Osteocyte (in vitro differentiated cells): Measurements from ENCODE around the gene CSTB. TPM values are rescaled to one million over a fixed set of nuclear protein-coding genes. Genes with fewer than 3 reads are reported as not detected.

Experiments
- DNase-seq: peaks from one replicate; pipeline ENCODE4 v3.0.0; 2021; ENCODE audit warnings: mixed read lengths; ENCODE audit not compliant: unreplicated experiment; ENCODE audit errors: extremely low spot score
- H3K27ac Mint-ChIP-seq: one replicate; pipeline ENCODE4 v1.8.0; 2021; ENCODE audit warnings: mild to moderate bottlenecking, mixed read lengths; ENCODE audit not compliant: unreplicated experiment
- H3K27me3 Mint-ChIP-seq: one replicate; pipeline ENCODE4 v1.8.0; 2021; ENCODE audit warnings: mixed read lengths; ENCODE audit not compliant: unreplicated experiment
- H3K36me3 Mint-ChIP-seq: one replicate; pipeline ENCODE4 v1.8.0; 2021; ENCODE audit warnings: mixed read lengths; ENCODE audit not compliant: unreplicated experiment
- H3K4me1 Mint-ChIP-seq: one replicate; pipeline ENCODE4 v1.8.0; 2021; ENCODE audit warnings: mixed read lengths; ENCODE audit not compliant: unreplicated experiment
- H3K4me3 Mint-ChIP-seq: one replicate; pipeline ENCODE4 v1.8.0; 2021; ENCODE audit warnings: mild to moderate bottlenecking, moderate library complexity, mixed read lengths; ENCODE audit not compliant: unreplicated experiment
- H3K9me3 Mint-ChIP-seq: one replicate; pipeline ENCODE4 v1.8.0; 2021; ENCODE audit warnings: mixed read lengths; ENCODE audit not compliant: unreplicated experiment
- total RNA-seq: library from RNA; stranded (reverse); gene quantifications from 2 replicates; pipeline ENCODE4 v1.2.1, GENCODE V29; 2021
- TF ChIP-seq, protein P1 (sequence below): fragments of 200-600 bp; sonication (generic); IDR thresholded peaks from 2 replicates; pipeline ENCODE4 v1.5.0; 2021; ENCODE audit warnings: antibody characterized with exemption, mild to moderate bottlenecking, moderate library complexity

CSTB gene
- total RNA-seq, 1 donor from 2014 or later: 59.1 TPM

DNA sequence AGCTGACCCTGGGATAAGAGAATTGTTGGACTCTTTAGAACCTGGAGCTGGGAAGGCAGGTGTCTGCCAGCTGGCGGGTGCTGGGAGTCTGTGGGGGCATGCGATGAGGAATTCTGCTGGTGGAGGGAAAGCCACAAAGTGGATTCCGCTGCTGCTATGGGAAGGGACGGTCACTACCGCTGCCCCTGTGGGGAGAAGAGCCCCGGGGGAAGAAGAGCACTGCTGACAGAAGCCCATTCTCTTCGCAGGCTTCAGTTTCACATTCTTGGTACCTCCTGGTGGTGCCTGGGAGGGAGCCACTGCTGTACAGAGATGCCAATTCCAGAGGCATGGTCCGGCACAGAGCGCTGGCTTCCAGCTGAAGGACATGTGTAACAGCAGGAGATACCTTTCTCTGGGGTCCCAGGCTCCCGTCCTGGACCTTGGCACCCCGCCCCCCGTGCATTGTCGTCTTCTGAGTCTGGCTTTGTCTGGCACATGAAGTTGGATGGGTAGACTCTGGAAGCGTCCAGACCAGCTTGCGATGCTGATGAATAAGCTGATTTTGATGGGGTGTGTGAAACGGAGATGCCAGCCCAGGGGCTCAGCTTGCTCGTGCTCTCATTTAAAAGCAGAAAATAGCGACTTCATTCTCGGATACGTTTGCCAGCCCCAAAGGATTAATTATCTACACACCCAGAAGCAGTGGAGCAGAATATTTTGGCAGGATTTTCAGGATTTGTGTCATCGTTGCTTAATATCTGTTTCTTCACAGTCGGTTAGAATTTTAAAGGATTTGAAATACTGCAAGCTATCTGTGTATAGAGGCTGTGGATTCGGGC lies 44.0 kb downstream of the CSTB start:
- H3K4me1 Mint-ChIP-seq: peaks cover 45% of the 10 kb centered on the region
- H3K27ac Mint-ChIP-seq: no peak overlapping the region
- TF ChIP-seq, protein P1, sequence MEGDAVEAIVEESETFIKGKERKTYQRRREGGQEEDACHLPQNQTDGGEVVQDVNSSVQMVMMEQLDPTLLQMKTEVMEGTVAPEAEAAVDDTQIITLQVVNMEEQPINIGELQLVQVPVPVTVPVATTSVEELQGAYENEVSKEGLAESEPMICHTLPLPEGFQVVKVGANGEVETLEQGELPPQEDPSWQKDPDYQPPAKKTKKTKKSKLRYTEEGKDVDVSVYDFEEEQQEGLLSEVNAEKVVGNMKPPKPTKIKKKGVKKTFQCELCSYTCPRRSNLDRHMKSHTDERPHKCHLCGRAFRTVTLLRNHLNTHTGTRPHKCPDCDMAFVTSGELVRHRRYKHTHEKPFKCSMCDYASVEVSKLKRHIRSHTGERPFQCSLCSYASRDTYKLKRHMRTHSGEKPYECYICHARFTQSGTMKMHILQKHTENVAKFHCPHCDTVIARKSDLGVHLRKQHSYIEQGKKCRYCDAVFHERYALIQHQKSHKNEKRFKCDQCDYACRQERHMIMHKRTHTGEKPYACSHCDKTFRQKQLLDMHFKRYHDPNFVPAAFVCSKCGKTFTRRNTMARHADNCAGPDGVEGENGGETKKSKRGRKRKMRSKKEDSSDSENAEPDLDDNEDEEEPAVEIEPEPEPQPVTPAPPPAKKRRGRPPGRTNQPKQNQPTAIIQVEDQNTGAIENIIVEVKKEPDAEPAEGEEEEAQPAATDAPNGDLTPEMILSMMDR: no peak
- no peak for DNase-seq
- H3K36me3 Mint-ChIP-seq: peaks cover 6% of the 10 kb centered on the region
- H3K9me3 Mint-ChIP-seq: no peaks in the 10 kb centered on the region
- no peak overlapping the region for H3K4me3 Mint-ChIP-seq
- no peaks in the 10 kb centered on the region for H3K27me3 Mint-ChIP-seq

DNA sequence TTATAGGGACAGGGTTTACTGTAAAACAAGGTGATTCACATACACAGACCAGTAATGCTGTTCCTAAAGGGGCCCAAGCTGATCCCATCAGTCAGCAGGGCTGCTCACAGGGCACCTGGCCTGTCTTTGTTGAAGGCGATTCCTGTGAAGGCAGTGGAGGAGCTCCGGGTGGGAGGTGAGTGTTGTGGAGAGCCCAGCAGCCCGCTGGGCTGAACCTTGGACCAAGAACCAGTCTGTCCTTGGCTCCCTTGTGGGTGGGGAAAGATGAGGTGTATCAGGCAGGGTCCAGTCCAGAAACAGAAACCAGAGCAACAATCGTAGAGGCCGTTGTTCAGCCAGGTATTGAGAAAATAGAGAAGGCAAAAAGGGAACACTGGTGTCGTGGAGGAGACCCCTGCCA lies 44.6 kb downstream of the CSTB start:
- no peak overlapping the region for H3K4me3 Mint-ChIP-seq
- no peaks in the 10 kb centered on the region for H3K9me3 Mint-ChIP-seq
- H3K4me1 Mint-ChIP-seq: peaks cover 51% of the 10 kb centered on the region
- DNase-seq: no peak
- TF ChIP-seq, protein P1: no peak
- H3K27me3 Mint-ChIP-seq: no peaks in the 10 kb centered on the region
- no peak overlapping the region for H3K27ac Mint-ChIP-seq
- peaks cover 5% of the 10 kb centered on the region for H3K36me3 Mint-ChIP-seq

DNA sequence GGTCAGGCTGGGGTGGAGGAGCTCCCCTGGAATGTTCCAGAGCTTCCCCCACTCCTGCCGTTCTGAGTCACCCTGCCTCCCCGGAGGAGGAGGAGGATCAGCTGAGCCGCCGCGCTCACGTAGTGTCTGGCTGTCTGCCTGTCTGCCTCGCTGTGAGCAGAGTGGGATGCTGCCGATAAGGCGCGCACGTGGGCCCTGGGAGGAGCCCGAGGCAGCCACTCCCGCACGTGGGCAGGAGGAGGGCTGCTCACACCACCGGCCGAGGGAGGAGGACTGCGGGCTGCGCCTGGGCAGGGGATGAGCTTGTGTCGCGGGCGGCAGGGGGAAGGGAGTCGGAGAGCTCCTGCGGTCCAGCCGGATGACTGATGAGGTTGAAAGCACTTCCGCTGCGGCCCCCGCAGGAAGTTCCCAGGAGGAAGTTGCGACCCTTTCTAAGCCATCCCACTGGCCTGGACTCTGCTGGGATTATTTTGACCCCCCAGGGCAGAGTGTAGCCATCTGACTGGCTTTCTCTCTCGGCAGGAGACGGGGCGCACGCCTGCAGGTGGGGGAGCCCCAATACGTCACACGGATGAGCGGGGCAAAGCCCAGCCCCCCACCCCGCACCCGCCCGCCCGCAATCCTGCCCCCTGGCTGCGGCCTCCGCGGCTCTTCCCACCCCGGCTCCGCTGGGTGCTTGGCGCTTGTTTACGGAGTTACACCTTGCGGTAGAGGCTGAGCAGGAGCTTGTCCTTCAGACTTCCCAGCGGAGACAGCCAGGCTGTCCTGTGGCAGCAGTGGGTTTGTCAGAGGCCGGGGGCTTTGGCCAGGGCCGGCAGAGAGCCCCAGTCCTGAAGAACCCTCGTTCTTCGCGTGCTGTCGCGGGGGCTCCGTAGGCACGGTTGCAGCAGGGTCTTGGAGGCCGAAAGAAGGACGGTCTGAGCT lies 47.4 kb downstream of the CSTB start:
- H3K36me3 Mint-ChIP-seq: peaks cover 3% of the 10 kb centered on the region
- no peaks in the 10 kb centered on the region for H3K9me3 Mint-ChIP-seq
- H3K27me3 Mint-ChIP-seq: no peaks in the 10 kb centered on the region
- H3K4me3 Mint-ChIP-seq: peak overlapping the region; percentile 80
- H3K4me1 Mint-ChIP-seq: peaks cover 48% of the 10 kb centered on the region
- peak overlapping the region; percentile 95 for H3K27ac Mint-ChIP-seq
- DNase-seq: peak; percentile 96
- TF ChIP-seq, protein P1: peak; percentile 63

DNA sequence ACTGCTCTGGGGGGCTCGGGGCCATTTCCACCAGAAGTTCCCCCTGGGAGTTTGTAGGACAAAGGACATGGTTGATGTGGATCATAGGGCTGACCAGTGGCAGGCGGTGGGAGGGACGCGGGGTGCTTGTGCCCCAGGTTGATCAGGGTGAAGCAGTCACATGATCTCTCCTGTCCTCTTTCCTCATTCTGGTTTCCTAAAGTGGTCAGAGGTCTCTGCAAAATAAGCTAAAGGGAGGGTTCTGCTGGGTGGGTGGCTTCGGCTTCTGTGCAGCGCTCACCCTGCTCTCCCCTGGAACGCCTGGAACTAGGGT lies 48.0 kb downstream of the CSTB start:
- peaks cover 4% of the 10 kb centered on the region for H3K36me3 Mint-ChIP-seq
- peaks cover 45% of the 10 kb centered on the region for H3K4me1 Mint-ChIP-seq
- no peak for DNase-seq
- H3K9me3 Mint-ChIP-seq: no peaks in the 10 kb centered on the region
- TF ChIP-seq, protein P1: no peak
- H3K4me3 Mint-ChIP-seq: peak overlapping the region; percentile 80
- no peaks in the 10 kb centered on the region for H3K27me3 Mint-ChIP-seq
- peak overlapping the region; percentile 95 for H3K27ac Mint-ChIP-seq
